Activated naive CD8-positive, alpha-beta T cell treated with anti-CD3 and anti-CD28 coated beads for 36 hours (primary cell): Measurements from ENCODE around the gene PFN1. TPM values are rescaled to one million over a fixed set of nuclear protein-coding genes. Genes with fewer than 3 reads are reported as not detected.

Source experiments
- DNase-seq: peaks from one replicate; pipeline ENCODE4 v3.0.0; 2021
- H3K27ac Mint-ChIP-seq: one replicate; pipeline ENCODE4 v1.8.0; 2022; ENCODE audit warnings: mild to moderate bottlenecking, moderate library complexity, mixed read lengths
- H3K27me3 Mint-ChIP-seq: one replicate; pipeline ENCODE4 v1.8.0; 2022; ENCODE audit warnings: mild to moderate bottlenecking, mixed read lengths
- H3K36me3 Mint-ChIP-seq: one replicate; pipeline ENCODE4 v1.8.0; 2021; ENCODE audit warnings: mild to moderate bottlenecking, mixed read lengths
- H3K4me1 Mint-ChIP-seq: one replicate; pipeline ENCODE4 v1.8.0; 2021; ENCODE audit warnings: mixed read lengths
- H3K4me3 Mint-ChIP-seq: one replicate; pipeline ENCODE4 v1.8.0; 2022; ENCODE audit warnings: mild to moderate bottlenecking, moderate library complexity, mixed read lengths
- H3K9me3 Mint-ChIP-seq: one replicate; pipeline ENCODE4 v1.8.0; 2022; ENCODE audit warnings: mixed read lengths
- total RNA-seq, 2 experiments: library from RNA; stranded (reverse); gene quantifications; one replicate each; pipeline ENCODE4 v1.2.3, GENCODE V29; 2021

PFN1 gene
- total RNA-seq, 2 experiments from 2014 or later = 1,791 to 1,802 TPM

DNA sequence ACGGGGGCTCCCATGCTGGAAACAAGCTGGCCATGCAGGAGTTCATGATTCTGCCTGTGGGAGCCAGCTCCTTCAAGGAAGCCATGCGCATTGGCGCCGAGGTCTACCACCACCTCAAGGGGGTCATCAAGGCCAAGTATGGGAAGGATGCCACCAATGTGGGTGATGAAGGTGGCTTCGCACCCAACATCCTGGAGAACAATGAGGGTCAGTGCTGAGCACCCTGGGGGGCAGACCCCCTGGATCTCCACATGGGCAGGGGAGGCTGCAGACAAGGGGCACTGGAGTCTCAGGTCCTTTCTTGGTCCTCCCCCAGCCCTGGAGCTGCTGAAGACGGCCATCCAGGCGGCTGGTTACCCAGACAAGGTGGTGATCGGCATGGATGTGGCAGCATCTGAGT lies 6.8 kb upstream of the PFN1 start:
- DNase-seq = no peak
- Mint-ChIP-seq H3K27ac (no peak overlapping the region), H3K9me3 (no peaks in the 10 kb centered on the region), H3K36me3 (peaks cover 5% of the 10 kb centered on the region), H3K4me1 (peaks cover 20% of the 10 kb centered on the region), H3K4me3 (no peak overlapping the region), H3K27me3 (no peaks in the 10 kb centered on the region)

GRCh38 chr17:4953451-4953961 lies 5.2 kb upstream of the PFN1 start:
- no peak for DNase-seq
- Mint-ChIP-seq H3K4me3 (no peak overlapping the region), H3K9me3 (no peaks in the 10 kb centered on the region), H3K4me1 (peaks cover 20% of the 10 kb centered on the region), H3K27ac (no peak overlapping the region), H3K27me3 (no peaks in the 10 kb centered on the region), H3K36me3 (peaks cover 7% of the 10 kb centered on the region)

- Mint-ChIP-seq H3K9me3 (no peaks in the 10 kb centered on the region), H3K27ac (peak overlapping the region; percentile 16)
These were observed 3.2 kb upstream of the PFN1 start for GRCh38 chr17:4951486-4951885.

DNA sequence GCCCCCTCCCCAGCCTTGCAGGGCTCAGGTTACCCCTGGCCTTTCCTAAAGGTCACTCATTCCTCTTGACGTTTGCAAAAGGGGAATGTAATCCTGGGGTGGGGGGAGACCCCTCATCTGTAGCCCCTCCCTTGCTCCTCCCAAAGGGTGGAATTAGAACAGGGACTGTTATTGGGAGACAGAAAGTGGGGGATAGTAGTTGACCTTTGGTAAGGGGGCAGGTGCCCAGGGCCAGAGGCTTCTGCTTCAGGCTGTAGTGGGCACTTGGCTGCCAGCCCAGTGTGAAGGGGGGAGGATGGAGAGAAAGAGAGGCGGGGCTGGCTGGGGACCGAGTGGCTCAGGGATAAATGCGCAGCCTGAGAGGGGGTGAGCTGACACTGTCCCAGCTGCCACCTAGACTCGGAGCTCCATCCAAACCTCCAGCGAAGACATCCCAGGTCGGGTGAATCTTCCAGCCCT lies 2.4 kb upstream of the PFN1 start, which contains the start of gene ENO3:
TSS of gene ENO3 (plus strand) at position 374 of the 459 bp plus-strand sequence. CDS start 711 bp downstream, outside the sequence.
- peak within 1 kb of the TSS; percentile 87 for H3K4me3 Mint-ChIP-seq
- H3K9me3 Mint-ChIP-seq = no peaks in the 10 kb centered on the region
- H3K4me1 Mint-ChIP-seq = peaks cover 21% of the 10 kb centered on the region
- peaks cover 26% of the 10 kb centered on the region for H3K36me3 Mint-ChIP-seq
- peaks cover 3% of the 10 kb centered on the region for H3K27me3 Mint-ChIP-seq
- DNase-seq = no peak
- peak within 1 kb of the TSS; percentile 93 for H3K27ac Mint-ChIP-seq

More at GRCh38 chr17:4951486-4951885, 3.2 kb upstream of the PFN1 start:
- H3K4me1 Mint-ChIP-seq = peaks cover 19% of the 10 kb centered on the region
- peaks cover 19% of the 10 kb centered on the region for H3K36me3 Mint-ChIP-seq
- H3K4me3 Mint-ChIP-seq = peak overlapping the region; percentile 87
- no peak for DNase-seq
- H3K27me3 Mint-ChIP-seq = peaks cover 3% of the 10 kb centered on the region

DNA sequence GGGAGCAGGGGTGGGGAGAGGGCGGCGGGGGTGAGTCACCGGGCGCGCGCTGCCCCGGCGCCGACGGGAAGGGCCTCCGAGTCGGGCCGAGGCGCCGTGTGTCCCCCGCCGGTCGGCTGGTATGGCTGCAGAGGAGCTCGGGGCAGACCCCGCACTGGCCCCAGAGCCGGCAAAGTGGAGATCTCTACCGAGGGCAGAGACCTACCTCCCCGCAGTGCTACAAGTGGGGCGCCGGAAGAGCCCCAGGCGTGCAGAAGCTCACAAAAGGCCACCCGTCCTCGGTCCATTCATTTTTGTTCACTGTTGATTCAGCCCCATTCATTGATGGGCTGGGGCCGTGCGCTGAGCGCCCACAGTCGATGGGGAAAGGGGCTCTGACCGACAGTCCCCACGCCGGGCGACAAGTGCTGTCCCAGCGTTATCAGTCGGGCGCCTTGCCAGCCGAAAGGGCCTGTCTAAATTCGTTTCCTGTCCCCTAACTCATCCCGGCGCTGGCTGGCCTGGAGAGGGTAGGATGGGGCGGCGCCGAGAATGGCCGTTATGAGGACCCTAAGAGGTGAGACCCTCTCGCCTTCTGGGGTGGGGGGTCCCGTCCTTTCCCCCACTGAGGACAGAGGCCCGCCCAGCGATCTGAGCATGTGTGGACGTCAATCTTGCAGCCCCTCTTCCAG lies 1.9 kb upstream of the PFN1 start:
- H3K36me3 Mint-ChIP-seq = peaks cover 32% of the 10 kb centered on the region
- H3K4me3 Mint-ChIP-seq = peak overlapping the region; percentile 87
- DNase-seq = peak; percentile 48
- no peaks in the 10 kb centered on the region for H3K9me3 Mint-ChIP-seq
- H3K4me1 Mint-ChIP-seq = peaks cover 27% of the 10 kb centered on the region
- H3K27ac Mint-ChIP-seq = peak overlapping the region; percentile 93
- H3K27me3 Mint-ChIP-seq = peaks cover 9% of the 10 kb centered on the region

DNA sequence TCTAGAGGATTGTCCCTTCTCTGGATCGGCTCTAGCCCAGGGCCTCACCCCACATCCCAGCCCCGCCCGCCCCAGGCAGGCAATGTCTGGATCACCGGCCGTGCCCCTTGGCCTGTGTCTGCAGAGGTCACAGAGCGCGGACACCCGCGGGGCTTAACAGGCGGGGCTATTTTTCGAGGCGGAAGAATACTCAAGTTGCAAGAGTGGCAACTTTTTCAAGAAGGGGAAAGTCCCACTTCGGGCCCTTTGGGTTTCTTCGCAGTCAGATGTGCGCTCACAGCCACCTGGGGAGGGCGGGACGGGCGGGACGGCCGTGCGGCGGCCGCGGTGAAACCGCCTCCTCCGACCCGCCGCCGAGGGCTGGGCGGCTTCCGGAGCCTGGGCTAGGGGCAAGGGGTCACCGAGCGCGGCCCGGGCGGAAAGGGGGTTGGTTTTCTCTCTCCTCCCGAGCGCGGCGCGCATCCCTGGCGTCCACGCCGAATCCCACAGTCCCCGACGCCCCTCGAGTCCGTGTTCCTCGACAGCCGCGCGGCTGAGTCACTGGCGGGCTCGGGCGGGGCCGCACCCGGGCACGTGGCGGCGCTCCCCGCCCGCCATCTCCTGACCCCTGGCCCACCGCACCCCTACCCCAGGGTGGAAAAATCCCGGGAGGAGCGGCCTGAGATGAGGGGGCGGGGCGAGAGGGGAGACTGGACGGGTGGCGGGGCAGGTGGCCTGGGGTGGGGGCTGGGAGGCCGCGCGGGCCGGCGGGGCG lies 1.2 kb upstream of the PFN1 start:
- no peaks in the 10 kb centered on the region for H3K9me3 Mint-ChIP-seq
- peak; percentile 80 for DNase-seq
- peaks cover 39% of the 10 kb centered on the region for H3K36me3 Mint-ChIP-seq
- H3K27me3 Mint-ChIP-seq = peaks cover 16% of the 10 kb centered on the region
- peaks cover 34% of the 10 kb centered on the region for H3K4me1 Mint-ChIP-seq
- peak overlapping the region; percentile 91 for H3K27ac Mint-ChIP-seq
- H3K4me3 Mint-ChIP-seq = peak overlapping the region; percentile 94

DNA sequence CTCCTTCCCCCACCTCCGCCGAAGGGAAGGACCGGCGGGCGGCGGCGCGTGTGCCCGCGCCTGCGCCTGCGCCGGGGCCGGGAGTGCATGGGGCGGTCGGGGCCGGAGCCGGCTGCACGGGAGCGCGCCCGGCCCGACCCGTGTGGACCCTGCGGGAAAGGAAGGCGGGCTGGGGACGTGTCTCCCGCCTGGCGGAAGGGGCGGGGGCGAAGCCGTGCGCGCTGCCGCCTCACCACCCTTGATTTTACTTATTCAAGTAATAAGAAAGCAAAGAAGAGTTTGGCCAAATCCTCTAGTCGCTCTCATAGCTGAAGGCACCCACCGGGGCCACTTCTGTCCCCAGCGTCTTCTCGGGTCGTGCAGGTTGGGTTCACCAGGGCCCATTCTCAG lies 596 bp upstream of the PFN1 start:
- Mint-ChIP-seq H3K4me1 (peaks cover 38% of the 10 kb centered on the region), H3K36me3 (peaks cover 43% of the 10 kb centered on the region), H3K27me3 (peaks cover 20% of the 10 kb centered on the region), H3K4me3 (peak overlapping the region; percentile 94), H3K9me3 (no peaks in the 10 kb centered on the region), H3K27ac (peak overlapping the region; percentile 99)
- peak; percentile 87 for DNase-seq

GRCh38 chr17:4947411-4948165 lies 742 bp downstream of the PFN1 start:
- Mint-ChIP-seq H3K9me3 (no peaks in the 10 kb centered on the region), H3K4me1 (peaks cover 50% of the 10 kb centered on the region), H3K4me3 (peak overlapping the region; percentile 94), H3K36me3 (peaks cover 49% of the 10 kb centered on the region), H3K27me3 (peaks cover 20% of the 10 kb centered on the region), H3K27ac (peak overlapping the region; percentile 99)
- peak; percentile 77 for DNase-seq

DNA sequence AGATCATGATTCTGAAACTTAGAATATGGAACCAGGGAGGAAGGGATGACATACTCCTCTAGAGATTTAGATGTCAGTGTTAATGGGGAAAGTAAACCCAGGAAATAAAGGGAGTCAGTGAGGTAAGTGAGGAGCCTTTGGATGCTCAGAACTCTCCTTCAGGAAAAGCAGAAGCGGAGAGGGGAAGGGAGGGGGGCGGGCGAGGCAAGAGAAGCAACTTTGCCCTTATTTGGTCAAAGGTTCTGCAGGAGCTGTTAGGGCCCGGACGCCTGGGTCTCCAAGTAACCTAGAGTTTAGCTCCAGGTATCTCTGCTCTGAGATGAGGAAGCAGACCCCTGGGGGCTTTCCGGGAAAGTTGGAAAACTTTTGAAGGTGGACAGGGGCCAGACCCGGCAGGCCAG lies 1.3 kb downstream of the PFN1 start:
- H3K36me3 Mint-ChIP-seq = peaks cover 55% of the 10 kb centered on the region
- H3K4me1 Mint-ChIP-seq = peaks cover 56% of the 10 kb centered on the region
- H3K27me3 Mint-ChIP-seq = peaks cover 20% of the 10 kb centered on the region
- DNase-seq = no peak
- peak overlapping the region; percentile 99 for H3K27ac Mint-ChIP-seq
- H3K4me3 Mint-ChIP-seq = peak overlapping the region; percentile 94
- H3K9me3 Mint-ChIP-seq = no peaks in the 10 kb centered on the region

DNA sequence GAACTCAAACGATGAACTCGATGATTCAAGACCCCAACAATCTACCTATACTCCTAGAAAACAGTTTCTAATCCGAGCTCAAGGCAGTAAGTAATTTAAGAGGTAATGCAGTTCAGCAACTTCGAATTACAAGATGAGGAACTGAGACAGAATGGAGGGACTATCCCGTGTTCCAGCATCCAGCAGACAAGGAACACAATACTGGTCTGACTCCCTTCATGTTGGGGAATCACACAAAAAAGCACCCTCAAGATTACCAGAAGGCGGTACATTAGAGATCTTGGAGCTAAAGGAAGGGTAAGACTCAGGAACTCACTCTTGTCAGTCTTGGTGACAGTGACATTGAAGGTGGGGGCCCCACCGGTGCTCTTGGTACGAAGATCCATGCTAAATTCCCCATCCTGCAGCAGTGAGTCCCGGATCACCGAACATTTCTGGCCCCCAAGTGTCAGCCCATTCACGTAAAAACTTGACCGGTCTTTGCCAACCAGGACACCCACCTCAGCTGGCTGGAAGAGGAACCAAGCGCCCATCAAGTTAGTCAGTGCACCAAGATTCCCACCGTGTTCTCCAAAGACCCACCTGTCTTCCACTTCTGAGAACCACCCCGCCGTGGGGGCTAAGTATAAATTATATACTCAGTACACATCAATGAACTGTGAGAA lies 1.9 kb downstream of the PFN1 start:
- Mint-ChIP-seq H3K4me3 (peak overlapping the region; percentile 94), H3K36me3 (peaks cover 61% of the 10 kb centered on the region), H3K27me3 (peaks cover 20% of the 10 kb centered on the region), H3K9me3 (no peaks in the 10 kb centered on the region), H3K27ac (peak overlapping the region; percentile 99), H3K4me1 (peaks cover 57% of the 10 kb centered on the region)
- no peak for DNase-seq

DNA sequence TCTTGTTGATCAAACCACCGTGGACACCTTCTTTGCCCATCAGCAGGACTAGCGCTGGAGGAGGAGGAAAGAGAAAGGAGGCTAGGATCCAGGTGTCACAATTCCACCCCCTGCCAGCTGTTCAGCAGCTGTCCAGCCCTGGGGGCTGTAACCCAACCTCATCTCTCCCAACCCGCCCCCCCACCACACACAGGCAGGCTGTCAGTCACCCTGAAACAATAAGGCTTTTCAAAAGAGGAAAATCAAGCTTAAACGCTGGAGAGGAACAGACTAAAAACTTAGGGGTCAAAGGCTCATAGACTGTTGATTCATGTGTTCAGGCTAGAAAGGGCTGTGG lies 2.4 kb downstream of the PFN1 start:
- peaks cover 20% of the 10 kb centered on the region for H3K27me3 Mint-ChIP-seq
- DNase-seq = no peak
- H3K4me1 Mint-ChIP-seq = peaks cover 52% of the 10 kb centered on the region
- H3K4me3 Mint-ChIP-seq = peak overlapping the region; percentile 94
- no peaks in the 10 kb centered on the region for H3K9me3 Mint-ChIP-seq
- H3K36me3 Mint-ChIP-seq = peaks cover 66% of the 10 kb centered on the region
- H3K27ac Mint-ChIP-seq = peak overlapping the region; percentile 99

- Mint-ChIP-seq H3K4me3 (peak overlapping the region; percentile 94), H3K4me1 (peaks cover 47% of the 10 kb centered on the region), H3K9me3 (no peaks in the 10 kb centered on the region), H3K27ac (peak overlapping the region; percentile 99), H3K36me3 (peaks cover 72% of the 10 kb centered on the region), H3K27me3 (peaks cover 20% of the 10 kb centered on the region)
- DNase-seq = peak; percentile 87
These were observed 3.0 kb downstream of the PFN1 start for GRCh38 chr17:4945176-4945943.

DNA sequence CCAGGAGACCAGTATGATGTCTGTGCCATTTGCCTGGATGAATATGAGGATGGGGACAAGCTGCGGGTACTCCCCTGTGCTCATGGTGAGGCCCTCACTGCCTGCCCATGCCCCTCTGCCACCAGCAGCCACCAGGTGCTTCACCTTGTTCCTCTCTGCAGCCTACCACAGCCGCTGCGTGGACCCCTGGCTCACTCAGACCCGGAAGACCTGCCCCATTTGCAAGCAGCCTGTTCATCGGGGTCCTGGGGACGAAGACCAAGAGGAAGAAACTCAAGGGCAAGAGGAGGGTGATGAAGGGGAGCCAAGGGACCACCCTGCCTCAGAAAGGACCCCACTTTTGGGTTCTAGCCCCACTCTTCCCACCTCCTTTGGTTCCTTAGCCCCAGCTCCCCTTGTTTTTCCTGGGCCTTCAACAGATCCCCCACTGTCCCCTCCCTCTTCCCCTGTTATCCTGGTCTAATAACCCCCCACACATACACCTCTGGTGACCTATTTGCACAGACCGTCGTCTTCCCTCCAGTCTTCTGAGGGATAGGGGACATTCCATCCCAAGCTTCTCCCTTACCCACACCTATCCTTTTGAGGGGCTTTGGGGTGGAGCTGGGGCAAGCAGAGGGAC lies 3.7 kb downstream of the PFN1 start:
- Mint-ChIP-seq H3K4me3 (peak overlapping the region; percentile 94), H3K9me3 (no peaks in the 10 kb centered on the region), H3K27me3 (peaks cover 20% of the 10 kb centered on the region), H3K4me1 (peaks cover 47% of the 10 kb centered on the region), H3K27ac (peak overlapping the region; percentile 99), H3K36me3 (peaks cover 77% of the 10 kb centered on the region)
- DNase-seq = peak; percentile 53
